DOHH2 (cell line): ENCODE data around the gene ZFHX3.

Source experiments
- H3F3A ChIP-seq: fragments of 200-600 bp; sonication (generic), shearing (Covaris generic); 2 replicates; pipeline ENCODE4 v1.6.0; 2016; ENCODE audit warnings: antibody characterized with exemption, mild to moderate bottlenecking; ENCODE audit not compliant: control insufficient read depth, insufficient read depth
- H3K27ac ChIP-seq: fragments of 200-600 bp; sonication (generic); 2 replicates; pipeline ENCODE4 v1.5.1; 2014; ENCODE audit warnings: low read depth, mild to moderate bottlenecking, low read length, moderate library complexity
- H3K27me3 ChIP-seq: fragments of 200-600 bp; sonication (generic); 2 replicates; pipeline ENCODE4 v1.6.1; 2014; ENCODE audit warnings: mild to moderate bottlenecking, low read length, mixed read lengths; ENCODE audit not compliant: control insufficient read depth
- H3K36me3 ChIP-seq: fragments of 200-600 bp; sonication (generic); 2 replicates; pipeline ENCODE4 v1.6.1; 2014; ENCODE audit warnings: mild to moderate bottlenecking, low read length, moderate library complexity, mixed read lengths; ENCODE audit not compliant: control insufficient read depth
- H3K4me1 ChIP-seq: fragments of 200-600 bp; sonication (generic); 2 replicates; pipeline ENCODE4 v1.6.1; 2014; ENCODE audit warnings: mild to moderate bottlenecking, low read length, mixed read lengths; ENCODE audit not compliant: control insufficient read depth
- H3K4me2 ChIP-seq: fragments of 200-600 bp; sonication (generic); 2 replicates; pipeline ENCODE4 v1.6.0; 2014; ENCODE audit warnings: mild to moderate bottlenecking, low read length, moderate library complexity
- H3K4me3 ChIP-seq: fragments of 200-600 bp; sonication (generic); 2 replicates; pipeline ENCODE4 v1.5.1; 2014; ENCODE audit warnings: mild to moderate bottlenecking, low read length, mixed read lengths
- H3K79me2 ChIP-seq: fragments of 200-600 bp; sonication (generic); 2 replicates; pipeline ENCODE4 v1.6.1; 2014; ENCODE audit warnings: mild to moderate bottlenecking, low read length, mixed read lengths; ENCODE audit not compliant: control insufficient read depth
- H3K9me2 ChIP-seq: fragments of 200-600 bp; sonication (generic); replicated peaks from 2 replicates; pipeline ENCODE4 v1.6.1; 2014; ENCODE audit warnings: mild to moderate bottlenecking, low read length, mixed read lengths; ENCODE audit not compliant: control insufficient read depth
- H3K9me3 ChIP-seq: fragments of 200-600 bp; sonication (generic); 2 replicates; pipeline ENCODE4 v1.6.1; 2014; ENCODE audit warnings: antibody characterized with exemption, low read length, mixed read lengths; ENCODE audit not compliant: control insufficient read depth, insufficient read depth
- H4K20me1 ChIP-seq: fragments of 200-600 bp; sonication (generic); 2 replicates; pipeline ENCODE4 v1.6.0; 2014; ENCODE audit warnings: low read depth, mild to moderate bottlenecking, antibody characterized with exemption, low read length, moderate library complexity; ENCODE audit not compliant: control insufficient read depth, insufficient read depth
- CTCF ChIP-seq: fragments of 200-600 bp; sonication (generic); IDR thresholded peaks from one replicate; pipeline ENCODE4 v1.5.1; 2014; ENCODE audit warnings: antibody characterized with exemption, mild to moderate bottlenecking, low read depth, low read length; ENCODE audit not compliant: poor library complexity, severe bottlenecking
- EZH2phosphoT487 ChIP-seq: fragments of 200-600 bp; sonication (generic); IDR thresholded peaks from 2 replicates; pipeline ENCODE4 v1.6.1; 2017; ENCODE audit warnings: borderline replicate concordance, mild to moderate bottlenecking, antibody characterized with exemption, low read length, moderate library complexity, mixed read lengths

Gene ZFHX3

GRCh38 chr16:72884573-72884972, 163.4 kb downstream of the ZFHX3 start:
- Histone ChIP-seq H3K27me3 (no peaks in the 10 kb centered on the region), H3K36me3 (no peaks in the 10 kb centered on the region; the same call in 1 of the 2 replicates), H3K4me1 (no peaks in the 10 kb centered on the region), H3K27ac (no peak overlapping the region), H3K4me2 (no peak overlapping the region), H3K79me2 (no peaks in the 10 kb centered on the region), H3K4me3 (no peak overlapping the region), H4K20me1 (no peaks in the 10 kb centered on the region), H3K9me3 (no peaks in the 10 kb centered on the region), H3K9me2 (no peaks in the 10 kb centered on the region), H3F3A (no peaks in the 10 kb centered on the region)
- TF ChIP-seq EZH2phosphoT487: no peak
- TF ChIP-seq CTCF: no peak

GRCh38 chr16:72884037-72884436, 163.9 kb downstream of the ZFHX3 start:
- Histone ChIP-seq H3K79me2 (no peaks in the 10 kb centered on the region), H3K4me2 (no peak overlapping the region), H4K20me1 (no peaks in the 10 kb centered on the region), H3K27me3 (no peaks in the 10 kb centered on the region), H3K4me1 (no peaks in the 10 kb centered on the region), H3K36me3 (no peaks in the 10 kb centered on the region; the same call in 1 of the 2 replicates), H3K9me3 (no peaks in the 10 kb centered on the region), H3F3A (no peaks in the 10 kb centered on the region), H3K27ac (no peak overlapping the region), H3K4me3 (no peak overlapping the region), H3K9me2 (no peaks in the 10 kb centered on the region)
- TF ChIP-seq EZH2phosphoT487 (no peak), CTCF (no peak)

GRCh38 chr16:72879846-72880245, 168.1 kb downstream of the ZFHX3 start:
- H3K9me3 ChIP-seq: no peaks in the 10 kb centered on the region
- H3K27ac ChIP-seq: no peak overlapping the region

More at GRCh38 chr16:72879846-72880245, 168.1 kb downstream of the ZFHX3 start:
- Histone ChIP-seq H4K20me1 (no peaks in the 10 kb centered on the region), H3K36me3 (no peaks in the 10 kb centered on the region), H3K4me3 (no peak overlapping the region), H3K27me3 (no peaks in the 10 kb centered on the region), H3F3A (no peaks in the 10 kb centered on the region), H3K4me1 (peaks cover 8% of the 10 kb centered on the region), H3K9me2 (no peaks in the 10 kb centered on the region), H3K79me2 (no peaks in the 10 kb centered on the region), H3K4me2 (no peak overlapping the region)
- TF ChIP-seq EZH2phosphoT487 (no peak), CTCF (no peak)
